GM23338 (cell line): ENCODE measurements around the gene WDR47.

Source experiments
- CREB1 ChIP-seq: fragments of 250-450 bp; sonication (Bioruptor Pico); IDR thresholded peaks from 2 replicates; pipeline ENCODE4 v1.5.0; 2020; ENCODE audit warnings: low read depth, mild to moderate bottlenecking, moderate library complexity
- ETS1 ChIP-seq: IDR thresholded peaks from 2 replicates; pipeline ENCODE4 v1.6.1; 2016; ENCODE audit warnings: antibody characterized with exemption
- EZH2 ChIP-seq: fragments of 200-600 bp; sonication (generic); IDR thresholded peaks from one replicate; pipeline ENCODE4 v1.8.0; 2017; ENCODE audit warnings: antibody characterized with exemption, mild to moderate bottlenecking, low read depth; ENCODE audit not compliant: unreplicated experiment
- EZH2phosphoT487 ChIP-seq: fragments of 200-600 bp; sonication (generic); IDR thresholded peaks from one replicate; pipeline ENCODE4 v1.8.1; 2018; ENCODE audit warnings: antibody characterized with exemption; ENCODE audit not compliant: unreplicated experiment
- JUNB ChIP-seq: IDR thresholded peaks from one replicate; pipeline ENCODE4 v1.6.1; 2016; ENCODE audit warnings: antibody characterized with exemption; ENCODE audit not compliant: unreplicated experiment
- NANOG ChIP-seq: IDR thresholded peaks from 2 replicates; pipeline ENCODE4 v1.6.1; 2016; ENCODE audit warnings: antibody characterized with exemption, borderline replicate concordance
- POLR2AphosphoS5 ChIP-seq: IDR thresholded peaks from 2 replicates; pipeline ENCODE4 v1.6.1; 2016; ENCODE audit warnings: antibody characterized with exemption, low read depth
- REST ChIP-seq: IDR thresholded peaks from one replicate; pipeline ENCODE4 v1.6.1; 2018; ENCODE audit warnings: antibody characterized with exemption; ENCODE audit not compliant: unreplicated experiment
- TF ChIP-seq, protein P1 (sequence below), 2 experiments: fragments of 200-600 bp in 1 of 2; sonication (generic) in 1 of 2; conservative IDR thresholded peaks; 2 replicates each; pipeline versions ENCODE4 v1.5.1 to v1.6.1; 2016 to 2017; ENCODE audit warnings: antibody characterized with exemption in 2 of 2, low read depth in 2 of 2, mild to moderate bottlenecking in 2 of 2, moderate library complexity in 1 of 2

DNA sequence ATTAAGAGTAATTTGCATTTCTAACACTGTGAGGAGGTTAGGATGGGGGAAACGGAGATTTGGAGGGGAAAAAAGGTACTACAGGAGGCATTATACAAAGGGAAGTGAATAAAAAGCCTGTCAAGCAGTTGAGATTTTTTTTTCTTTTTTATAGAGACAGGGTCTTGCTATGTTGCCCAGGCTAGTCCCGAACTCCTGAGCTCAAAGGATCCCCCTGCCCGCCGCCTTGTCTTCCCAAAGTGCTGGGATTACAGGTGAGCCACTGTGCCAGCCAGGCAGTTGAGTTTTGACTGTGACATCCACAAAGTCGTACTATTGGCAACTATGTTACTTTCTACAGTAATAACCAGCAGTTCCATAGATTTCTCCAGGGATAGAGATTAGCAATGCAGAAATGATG, 81.2 kb downstream of the WDR47 start:
- TF ChIP-seq, protein P1, sequence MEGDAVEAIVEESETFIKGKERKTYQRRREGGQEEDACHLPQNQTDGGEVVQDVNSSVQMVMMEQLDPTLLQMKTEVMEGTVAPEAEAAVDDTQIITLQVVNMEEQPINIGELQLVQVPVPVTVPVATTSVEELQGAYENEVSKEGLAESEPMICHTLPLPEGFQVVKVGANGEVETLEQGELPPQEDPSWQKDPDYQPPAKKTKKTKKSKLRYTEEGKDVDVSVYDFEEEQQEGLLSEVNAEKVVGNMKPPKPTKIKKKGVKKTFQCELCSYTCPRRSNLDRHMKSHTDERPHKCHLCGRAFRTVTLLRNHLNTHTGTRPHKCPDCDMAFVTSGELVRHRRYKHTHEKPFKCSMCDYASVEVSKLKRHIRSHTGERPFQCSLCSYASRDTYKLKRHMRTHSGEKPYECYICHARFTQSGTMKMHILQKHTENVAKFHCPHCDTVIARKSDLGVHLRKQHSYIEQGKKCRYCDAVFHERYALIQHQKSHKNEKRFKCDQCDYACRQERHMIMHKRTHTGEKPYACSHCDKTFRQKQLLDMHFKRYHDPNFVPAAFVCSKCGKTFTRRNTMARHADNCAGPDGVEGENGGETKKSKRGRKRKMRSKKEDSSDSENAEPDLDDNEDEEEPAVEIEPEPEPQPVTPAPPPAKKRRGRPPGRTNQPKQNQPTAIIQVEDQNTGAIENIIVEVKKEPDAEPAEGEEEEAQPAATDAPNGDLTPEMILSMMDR (conservative IDR thresholded peaks at IDR 0.05; ENCODE audit: low read depth in 2 of 2): no peak
- TF ChIP-seq POLR2AphosphoS5 (no peak), EZH2 (no peak), REST (no peak), ETS1 (no peak), EZH2phosphoT487 (no peak), JUNB (no peak), CREB1 (CRISPR knock-in tag) (no peak), NANOG (no peak)
